Trophoblast cell (in vitro differentiated cells and primary cell): ENCODE results near the gene ZNF408.

Experiments used
- DNase-seq, 2 donors: peaks; one replicate each; pipeline ENCODE4 v3.0.0-alpha.2; 2016
- H2AFZ ChIP-seq: 2 replicates; pipeline ENCODE4 v1.6.1; 2013; ENCODE audit warnings: low read length, moderate library complexity, mild to moderate bottlenecking; ENCODE audit not compliant: insufficient read depth, poor library complexity
- H2AK5ac ChIP-seq: 2 replicates; pipeline ENCODE4 v1.6.1; 2013; ENCODE audit warnings: mild to moderate bottlenecking, low read length
- H2BK120ac ChIP-seq: 2 replicates; pipeline ENCODE4 v1.6.1; 2013; ENCODE audit warnings: low read length, mild to moderate bottlenecking, moderate library complexity; ENCODE audit not compliant: insufficient read depth, poor library complexity
- H2BK12ac ChIP-seq: 2 replicates; pipeline ENCODE4 v1.6.1; 2013; ENCODE audit warnings: mild to moderate bottlenecking, low read length, moderate library complexity
- H2BK5ac ChIP-seq: 2 replicates; pipeline ENCODE4 v1.6.1; 2013; ENCODE audit warnings: low read length, low read depth, moderate library complexity, mild to moderate bottlenecking; ENCODE audit not compliant: poor library complexity
- H3K14ac ChIP-seq: 2 replicates; pipeline ENCODE4 v1.6.1; 2013; ENCODE audit warnings: mild to moderate bottlenecking, low read length
- H3K18ac ChIP-seq: 2 replicates; pipeline ENCODE4 v1.6.1; 2013; ENCODE audit warnings: mild to moderate bottlenecking, low read length
- H3K23ac ChIP-seq: 2 replicates; pipeline ENCODE4 v1.6.1; 2013; ENCODE audit warnings: low read length
- H3K27ac ChIP-seq: 2 replicates; pipeline ENCODE4 v1.5.1; 2013; ENCODE audit warnings: low read depth, mild to moderate bottlenecking, inconsistent platforms, low read length, moderate library complexity
- H3K27me3 ChIP-seq: 2 replicates; pipeline ENCODE4 v1.6.1; 2013; ENCODE audit warnings: inconsistent platforms, mild to moderate bottlenecking, low read length, moderate library complexity; ENCODE audit not compliant: insufficient read depth
- H3K36me3 ChIP-seq, 2 experiments: 1 replicate in 1 of 2; 2 replicates in 1 of 2; pipeline ENCODE4 v1.6.1; 2013; ENCODE audit warnings: low read length in 2 of 2, mild to moderate bottlenecking in 2 of 2, moderate library complexity in 1 of 2; ENCODE audit not compliant: insufficient read depth in 2 of 2, control insufficient read depth in 1 of 2
- H3K4ac ChIP-seq: 2 replicates; pipeline ENCODE4 v1.6.1; 2013; ENCODE audit warnings: low read depth, mild to moderate bottlenecking, low read length, moderate library complexity
- H3K4me1 ChIP-seq, 2 experiments: 1 replicate in 1 of 2; 2 replicates in 1 of 2; pipeline ENCODE4 v1.6.1; 2013; ENCODE audit warnings: low read length in 2 of 2, mild to moderate bottlenecking in 2 of 2, moderate library complexity in 1 of 2; ENCODE audit not compliant: insufficient read depth in 2 of 2, control insufficient read depth in 1 of 2
- H3K4me2 ChIP-seq: 2 replicates; pipeline ENCODE4 v1.6.1; 2013; ENCODE audit warnings: inconsistent platforms, mild to moderate bottlenecking, low read length, moderate library complexity
- H3K4me3 ChIP-seq: 2 replicates; pipeline ENCODE4 v1.5.1; 2013; ENCODE audit warnings: mild to moderate bottlenecking, low read depth, low read length, inconsistent platforms
- H3K79me1 ChIP-seq: one replicate; pipeline ENCODE4 v1.6.1; 2013; ENCODE audit warnings: low read length
- H3K79me2 ChIP-seq: 2 replicates; pipeline ENCODE4 v1.6.1; 2013; ENCODE audit warnings: low read length, mild to moderate bottlenecking; ENCODE audit not compliant: control insufficient read depth, insufficient read depth, poor library complexity
- H3K9ac ChIP-seq: 2 replicates; pipeline ENCODE4 v1.6.1; 2013; ENCODE audit warnings: mild to moderate bottlenecking, low read length
- H3K9me3 ChIP-seq: 2 replicates; pipeline ENCODE4 v1.6.1; 2013; ENCODE audit warnings: low read depth, mild to moderate bottlenecking, control low read depth, inconsistent platforms, low read length; ENCODE audit not compliant: insufficient read depth
- H4K12ac ChIP-seq: 2 replicates; pipeline ENCODE4 v1.6.1; 2013; ENCODE audit warnings: low read depth, mild to moderate bottlenecking, low read length, moderate library complexity
- H4K8ac ChIP-seq: 2 replicates; pipeline ENCODE4 v1.6.1; 2013; ENCODE audit warnings: low read depth, mild to moderate bottlenecking, low read length, moderate library complexity
- H4K91ac ChIP-seq: one replicate; pipeline ENCODE4 v1.6.1; 2013; ENCODE audit warnings: low read depth, mild to moderate bottlenecking, low read length, moderate library complexity
- WGBS: extraction: QIAGEN DNeasy Blood & Tissue Kit; methylation state at CpG from one replicate; pipeline ENCODE4 v1.1.7; 2013; ENCODE audit warnings: missing lambda C conversion rate; ENCODE audit not compliant: insufficient read length, insufficient coverage; ENCODE audit errors: extremely low coverage; 5-methylcytosine and 5-hydroxymethylcytosine counted together

ZNF408 gene

DNA sequence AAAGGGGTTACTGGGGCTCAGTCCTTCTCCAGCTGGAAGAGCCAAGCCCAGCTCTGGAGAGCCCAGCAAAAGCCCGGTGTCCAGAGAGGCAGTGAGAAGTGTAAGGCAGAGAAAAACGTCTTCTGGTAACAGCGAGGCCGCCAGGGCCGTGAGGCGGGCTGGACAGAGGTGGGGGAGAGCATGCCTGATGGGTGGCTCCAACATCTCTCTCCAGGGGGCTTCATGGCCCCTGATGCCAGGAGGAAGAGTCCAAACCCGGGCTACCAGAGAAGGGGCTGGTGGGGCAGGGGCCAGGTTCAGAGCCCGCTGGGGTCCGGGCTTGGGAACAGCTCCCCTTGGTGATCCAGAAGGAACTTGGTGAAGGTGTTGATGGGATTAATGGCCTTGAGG lies 22.1 kb upstream of the ZNF408 start:
- Histone ChIP-seq H2BK120ac (no peak overlapping the region), H3K4ac (no peak overlapping the region), H3K9ac (no peak overlapping the region), H4K91ac (no peak overlapping the region), H4K12ac (no peak overlapping the region), H3K4me3 (no peak overlapping the region), H3K79me1 (peaks cover 11% of the 10 kb centered on the region), H2BK5ac (no peak overlapping the region), H2AK5ac (no peak overlapping the region), H3K27me3 (no peaks in the 10 kb centered on the region), H3K4me2 (no peak overlapping the region), H3K36me3 (peaks cover 52 to 56% of the 10 kb centered on the region in 2 experiments), H4K8ac (no peak overlapping the region), H3K14ac (no peak overlapping the region), H3K4me1 (peaks cover 15 to 18% of the 10 kb centered on the region in 2 experiments), H2AFZ (no peak overlapping the region), H3K27ac (no peak overlapping the region), H3K18ac (no peak overlapping the region), H3K9me3 (no peaks in the 10 kb centered on the region), H3K23ac (no peak overlapping the region), H2BK12ac (no peak overlapping the region), H3K79me2 (no peaks in the 10 kb centered on the region)
- no CpG with 5 or more reads among the region's 9 CpGs for WGBS
- no peak for DNase-seq

DNA sequence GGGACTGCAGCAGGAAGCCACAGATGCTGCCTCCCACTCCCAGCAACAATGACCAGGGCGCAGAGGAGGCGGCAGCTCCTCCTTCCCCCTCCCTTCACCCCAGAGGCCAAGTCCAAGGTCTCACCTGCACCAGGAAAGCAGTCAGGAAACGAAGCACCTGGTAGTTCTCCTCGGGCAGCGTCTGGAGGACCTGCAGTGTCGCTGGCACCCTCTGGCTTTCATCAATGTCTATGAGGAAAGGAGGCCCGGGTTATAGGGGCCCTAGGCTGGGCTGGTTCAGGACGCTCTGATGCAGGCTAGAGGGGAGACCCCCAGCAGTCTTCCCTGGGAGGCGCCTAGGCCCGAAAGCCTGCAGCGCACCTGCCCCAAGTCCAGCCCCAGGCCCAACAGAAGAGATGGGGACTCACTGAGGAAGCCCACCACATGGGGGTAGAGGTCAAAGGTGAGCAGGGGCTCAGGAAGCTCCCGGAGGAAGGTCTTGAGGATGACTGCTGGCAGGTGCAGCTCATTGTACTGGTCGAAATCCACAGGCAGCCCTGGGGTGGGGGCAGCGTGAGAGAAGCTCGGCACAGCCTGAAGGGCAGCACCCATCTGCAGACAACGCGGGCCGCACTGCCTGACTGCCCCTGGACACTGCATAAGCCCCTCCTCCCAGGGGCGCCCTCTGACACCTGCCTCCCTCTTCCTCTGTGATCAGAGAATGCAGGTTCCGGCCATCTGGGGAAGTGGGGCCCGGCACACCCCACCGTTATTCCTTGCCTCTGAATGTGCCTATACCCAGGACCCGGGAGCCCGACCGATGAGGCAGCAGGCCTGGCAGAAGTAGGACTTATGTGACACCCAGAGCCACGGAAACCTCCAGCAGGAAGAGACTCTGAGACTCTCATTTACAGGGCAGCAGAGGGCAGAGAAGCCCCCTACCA lies 21.3 kb upstream of the ZNF408 start:
- H4K8ac ChIP-seq: no peak overlapping the region
- WGBS: no CpG with 5 or more reads among the region's 26 CpGs
- no peak overlapping the region for H4K12ac ChIP-seq
- no peaks in the 10 kb centered on the region for H3K27me3 ChIP-seq
- no peaks in the 10 kb centered on the region for H3K79me2 ChIP-seq
- no peak overlapping the region for H3K9ac ChIP-seq
- H2BK12ac ChIP-seq: no peak overlapping the region
- no peak overlapping the region for H3K18ac ChIP-seq
- DNase-seq: no peak
- no peak overlapping the region for H2AK5ac ChIP-seq
- H3K27ac ChIP-seq: no peak overlapping the region
- no peaks in the 10 kb centered on the region for H3K9me3 ChIP-seq
- no peak overlapping the region for H2BK120ac ChIP-seq
- no peak overlapping the region for H4K91ac ChIP-seq
- peaks cover 52 to 57% of the 10 kb centered on the region in 2 experiments for H3K36me3 ChIP-seq
- H3K4me2 ChIP-seq: no peak overlapping the region
- H3K14ac ChIP-seq: no peak overlapping the region
- peaks cover 10% of the 10 kb centered on the region in 2 experiments for H3K4me1 ChIP-seq
- H2BK5ac ChIP-seq: no peak overlapping the region
- no peak overlapping the region for H3K4ac ChIP-seq
- H3K4me3 ChIP-seq: no peak overlapping the region
- H3K79me1 ChIP-seq: peaks cover 10% of the 10 kb centered on the region
- H2AFZ ChIP-seq: no peak overlapping the region
- no peak overlapping the region for H3K23ac ChIP-seq

DNA sequence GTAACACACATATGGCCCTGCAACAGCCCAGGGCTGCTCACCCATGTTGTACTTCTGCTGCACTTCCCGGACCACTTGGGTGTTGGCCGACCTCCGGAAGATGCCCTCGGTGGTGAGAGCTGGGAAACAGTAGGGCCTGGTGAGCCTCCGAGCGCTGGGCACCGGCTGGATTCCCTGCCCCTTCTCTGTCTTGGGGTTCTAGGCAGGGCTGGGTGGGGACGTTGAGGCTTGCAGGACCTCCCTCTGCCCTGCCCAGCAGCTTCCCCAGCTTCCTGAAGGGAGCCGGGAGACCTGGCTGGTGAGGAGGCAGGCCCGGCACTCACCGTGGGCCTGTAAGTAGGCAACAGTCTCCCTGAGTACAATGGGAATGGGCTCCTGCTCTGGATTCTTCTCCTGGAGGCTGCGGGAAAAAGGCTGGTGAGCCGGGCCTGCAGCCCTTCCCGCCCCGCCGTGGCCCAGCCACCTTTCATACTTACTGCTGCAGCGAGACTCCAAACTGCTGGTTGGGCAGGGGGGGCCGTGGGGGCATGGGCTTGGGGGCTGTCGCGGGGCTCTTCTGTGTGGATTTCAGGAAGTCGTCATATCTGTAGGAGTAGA lies 20.6 kb upstream of the ZNF408 start:
- WGBS: no CpG with 5 or more reads among the region's 21 CpGs
- no peak overlapping the region for H2AK5ac ChIP-seq
- no peak overlapping the region for H2AFZ ChIP-seq
- no peak overlapping the region for H3K9ac ChIP-seq
- H3K18ac ChIP-seq: no peak overlapping the region
- H4K8ac ChIP-seq: no peak overlapping the region
- DNase-seq: no peak
- H3K79me2 ChIP-seq: no peaks in the 10 kb centered on the region
- H3K23ac ChIP-seq: no peak overlapping the region
- H2BK120ac ChIP-seq: no peak overlapping the region
- no peaks in the 10 kb centered on the region for H3K9me3 ChIP-seq
- no peak overlapping the region for H4K12ac ChIP-seq
- H4K91ac ChIP-seq: no peak overlapping the region
- H3K27ac ChIP-seq: no peak overlapping the region
- H2BK12ac ChIP-seq: no peak overlapping the region
- no peak overlapping the region for H3K4ac ChIP-seq
- H3K36me3 ChIP-seq: peaks cover 52 to 57% of the 10 kb centered on the region in 2 experiments
- no peak overlapping the region for H3K14ac ChIP-seq
- H3K4me3 ChIP-seq: no peak overlapping the region
- peaks cover 8% of the 10 kb centered on the region for H3K79me1 ChIP-seq
- no peaks in the 10 kb centered on the region for H3K27me3 ChIP-seq
- H3K4me1 ChIP-seq: peaks cover 7 to 8% of the 10 kb centered on the region in 2 experiments
- H3K4me2 ChIP-seq: no peak overlapping the region
- H2BK5ac ChIP-seq: no peak overlapping the region

DNA sequence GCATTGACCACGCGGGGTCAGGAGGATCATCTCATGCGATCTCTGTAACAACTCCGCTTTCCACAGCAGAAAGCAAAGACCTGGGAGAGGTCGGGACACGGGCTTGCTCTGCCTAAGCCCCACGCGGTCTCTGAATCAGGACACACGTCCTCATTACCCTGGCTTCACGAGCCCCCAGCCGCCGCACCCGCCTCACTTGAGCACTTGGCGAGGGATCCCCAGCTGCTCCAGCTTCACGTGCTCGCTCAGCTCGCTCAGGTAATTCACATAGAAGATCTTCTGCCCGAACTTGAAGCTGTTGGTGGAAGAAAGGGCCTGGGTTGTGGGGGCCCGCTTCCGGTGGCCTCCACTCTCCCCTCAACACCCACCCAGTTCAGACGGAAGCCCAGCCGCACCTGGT lies 20.0 kb upstream of the ZNF408 start:
- WGBS: no CpG with 5 or more reads among the region's 22 CpGs

More for the DNA sequence above, 20.0 kb upstream of the ZNF408 start:
- Histone ChIP-seq H4K8ac (no peak overlapping the region), H3K36me3 (peaks cover 52 to 55% of the 10 kb centered on the region in 2 experiments), H2AFZ (no peak overlapping the region), H3K27ac (no peak overlapping the region), H3K9me3 (no peaks in the 10 kb centered on the region), H3K4me1 (peaks cover 2% of the 10 kb centered on the region in 2 experiments), H3K4ac (no peak overlapping the region), H2AK5ac (no peak overlapping the region), H3K18ac (no peak overlapping the region), H3K4me2 (no peak overlapping the region), H3K23ac (no peak overlapping the region), H2BK12ac (no peak overlapping the region), H2BK5ac (no peak overlapping the region), H2BK120ac (no peak overlapping the region), H3K9ac (no peak overlapping the region), H4K91ac (no peak overlapping the region), H3K14ac (no peak overlapping the region), H3K4me3 (no peak overlapping the region), H3K27me3 (no peaks in the 10 kb centered on the region), H4K12ac (no peak overlapping the region), H3K79me1 (peaks cover 3% of the 10 kb centered on the region), H3K79me2 (no peaks in the 10 kb centered on the region)
- no peak for DNase-seq
